ENCODE measurements around the gene RTKN2. TPM values are rescaled to one million over a fixed set of nuclear protein-coding genes. Genes with fewer than 3 reads are reported as not detected.

The RTKN2 gene
- total and polyA plus RNA-seq, 2 of the 4 experiments (the other 2 are of a cell fraction), result 0.75 to 0.90 TPM

DNA sequence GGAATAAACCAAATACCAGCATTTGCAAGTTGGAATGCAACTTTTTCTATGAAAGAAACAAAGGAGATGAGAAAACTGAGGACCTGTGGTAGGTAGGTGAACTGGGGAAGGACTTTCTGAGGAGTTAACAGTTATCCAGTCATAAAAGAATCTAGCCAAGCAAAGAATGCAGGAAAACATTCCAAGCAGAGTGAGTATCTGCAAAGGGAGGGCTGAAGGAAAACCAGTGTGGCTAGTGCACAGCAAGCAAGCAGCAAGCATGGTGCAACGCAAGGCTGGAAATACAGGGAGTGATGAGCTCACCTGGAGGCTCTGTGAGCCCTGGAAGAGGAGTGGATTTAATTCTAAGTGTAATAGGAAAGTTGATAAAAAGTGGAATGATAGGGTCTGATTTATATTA is 44.0 kb downstream of the RTKN2 start:
- Histone ChIP-seq H3K4me1 (ENCODE audit: control insufficient read depth, insufficient read depth, low read length) (peaks cover 10% of the 10 kb centered on the region), H3K9me3 (ENCODE audit: control insufficient read depth, insufficient read depth, low read length) (no peaks in the 10 kb centered on the region), H2BK120ac (ENCODE audit: low read depth, low read length) (peak overlapping the region; percentile 98), H2BK15ac (ENCODE audit: low read depth, low read length) (peak overlapping the region; percentile 68; the same call in 2 of the 3 replicates), H3K36me3 (ENCODE audit: control insufficient read depth, insufficient read depth, low read length) (no peaks in the 10 kb centered on the region), H3K27ac (ENCODE audit: insufficient read depth, low read length) (peak overlapping the region; percentile 50), H3K9ac (ENCODE audit: low read depth, low read length) (no peak overlapping the region), H3K23ac (ENCODE audit: low read depth, low read length) (peak overlapping the region; percentile 91; the same call in 1 of the 2 replicates), H2BK5ac (ENCODE audit: low read depth, low read length, poor library complexity, severe bottlenecking) (peak overlapping the region; percentile 92), H2AFZ (replicated peaks; ENCODE audit: low read length, poor library complexity) (peak overlapping the region; percentile 35), H3K27me3 (ENCODE audit: control insufficient read depth, insufficient read depth, low read length) (no peaks in the 10 kb centered on the region), H4K20me1 (ENCODE audit: insufficient read depth, low read length) (no peaks in the 10 kb centered on the region), H3K4me2 (ENCODE audit: low read depth, low read length) (no peak overlapping the region), H3K79me1 (ENCODE audit: low read depth in 1 of 2, low read length in 2 of 2) (peaks cover 5 to 7% of the 10 kb centered on the region in 2 experiments; a peak in 3 of 4 replicates), H4K91ac (ENCODE audit: insufficient read depth, low read depth, low read length) (peak overlapping the region; percentile 98), H4K8ac (ENCODE audit: low read depth in 2 of 2, low read length in 2 of 2) (peak overlapping the region; percentile 48 to 93; a peak in 3 of 4 replicates), H3K4ac (ENCODE audit: low read depth, low read length) (peak overlapping the region; percentile 92), H2AK5ac (ENCODE audit: low read depth, low read length) (peak overlapping the region; percentile 41), H4K5ac (ENCODE audit: low read depth, low read length) (peak overlapping the region; percentile 89), H3K18ac (ENCODE audit: low read depth, low read length) (peak overlapping the region; percentile 90), H3K56ac (ENCODE audit: extremely low read depth, insufficient read depth, low read length) (peak overlapping the region; percentile 7; the same call in 1 of the 2 replicates), H3K4me3 (ENCODE audit: insufficient read depth, low read depth, low read length) (no peak overlapping the region), H2BK20ac (ENCODE audit: low read depth, low read length) (peak overlapping the region; percentile 98), H3K9me1 (ENCODE audit: insufficient read depth, low read length) (peaks cover 12% of the 10 kb centered on the region), H3K14ac (replicated peaks; ENCODE audit: low read depth, low read length) (peak overlapping the region; percentile 81), H2AK9ac (replicated peaks; ENCODE audit: low read depth, low read length, poor library complexity) (no peak overlapping the region)
- intact Hi-C loops (cut with micrococcal nuclease), result no loop called here
- ATAC-seq (ENCODE audit: low read depth) (peak; percentile 84), DNase-seq (peak; percentile 78)
- ChIA-PET CTCF (interaction anchor here (1.1 kb wide), 1 partner anchor 128 kb away, joined by 3 read pairs; no protein-coding TSS in a partner anchor), POLR2A (ENCODE audit: unreplicated experiment) (no interaction called here)
- dilution Hi-C loops (cut with HindIII; ENCODE audit: low sequenced_read_pairs, unreplicated experiment), result no loop called here
- BruUV-seq (replicated peaks), result no TSS peak
- no CpG with 5 or more reads among the region's 1 CpG for WGBS, 2 experiments (ENCODE audit: extremely low coverage in 2 of 2, insufficient read length in 1 of 2)
- no peak for TF ChIP-seq RFX5 (IDR thresholded peaks at IDR 0.05; ENCODE audit: low read depth, low read length)
- peak; percentile 49; the same call in 1 of the 2 replicates for TF ChIP-seq CEBPB (IDR thresholded peaks at IDR 0.05; ENCODE audit: low read depth, low read length)
- TF ChIP-seq MXI1 (IDR thresholded peaks at IDR 0.05; ENCODE audit: borderline replicate concordance, low read depth, low read length), result no peak
- no peak for TF ChIP-seq RAD21 (IDR thresholded peaks at IDR 0.05; ENCODE audit: low read length)
- no peak for TF ChIP-seq CHD1 (IDR thresholded peaks at IDR 0.05; ENCODE audit: low read depth, low read length)
- in situ Hi-C loops (cut with MboI; ENCODE audit: low sequenced_read_pairs), result loop anchor here (25.0 kb wide), 2 partner anchors 1287 to 1412 kb away; partner anchors contain the start of gene RHOBTB1

Data from IMR-90 (cell line).